Uterus (tissue), 2 donors: Measurements from ENCODE around the gene GIMAP4.
"Not testable (repeated sequence)": the region's sequence is repeated elsewhere in the genome, so short reads cannot be mapped to it uniquely, and the experiment has no call there.

Experiments
- CTCF ChIP-seq, 4 experiments: fragments of 200-600 bp in 2 of 4; fragments of 450-650 bp in 2 of 4; sonication (generic) in 2 of 4; IDR thresholded peaks; one replicate each; pipeline ENCODE4 v1.5.1; 2016 to 2019; ENCODE audit warnings: antibody characterized with exemption in 4 of 4, mild to moderate bottlenecking in 2 of 4, moderate library complexity in 1 of 4
- POLR2A ChIP-seq, 2 donors: fragments of 450-650 bp; IDR thresholded peaks; one replicate each; pipeline ENCODE4 v1.6.1; 2016; ENCODE audit warnings: antibody characterized with exemption in 2 of 2, mild to moderate bottlenecking in 1 of 2, moderate library complexity in 1 of 2

GRCh38 chr7:150579979-150580637 is 12.9 kb downstream of the GIMAP4 start:
- not testable (repeated sequence) for TF ChIP-seq POLR2A, CTCF (IDR thresholded peaks at IDR 0.05)
